Lung microvascular endothelial cell (primary cell): ENCODE results near the gene COQ10B. TPM values are rescaled to one million over a fixed set of nuclear protein-coding genes. Genes with fewer than 3 reads are reported as not detected.
"Not testable (repeated sequence)": the region's sequence is repeated elsewhere in the genome, so short reads cannot be mapped to it uniquely, and the experiment has no call there.

Source experiments
- DNase-seq, 2 donors: peaks; one replicate each; pipeline versions ENCODE4 v3.0.0 to v3.0.0-alpha.2; 2010; ENCODE audit warnings: low read depth in 2 of 2
- total RNA-seq: library from RNA; depleted of rRNA; stranded (reverse); fragments of >200 nt; gene quantifications from 2 replicates; pipeline ENCODE4 v1.2.1, GENCODE V29; 2014

The COQ10B gene
- total RNA-seq, 1 donor from 2014 or later = 30.0 TPM

DNA sequence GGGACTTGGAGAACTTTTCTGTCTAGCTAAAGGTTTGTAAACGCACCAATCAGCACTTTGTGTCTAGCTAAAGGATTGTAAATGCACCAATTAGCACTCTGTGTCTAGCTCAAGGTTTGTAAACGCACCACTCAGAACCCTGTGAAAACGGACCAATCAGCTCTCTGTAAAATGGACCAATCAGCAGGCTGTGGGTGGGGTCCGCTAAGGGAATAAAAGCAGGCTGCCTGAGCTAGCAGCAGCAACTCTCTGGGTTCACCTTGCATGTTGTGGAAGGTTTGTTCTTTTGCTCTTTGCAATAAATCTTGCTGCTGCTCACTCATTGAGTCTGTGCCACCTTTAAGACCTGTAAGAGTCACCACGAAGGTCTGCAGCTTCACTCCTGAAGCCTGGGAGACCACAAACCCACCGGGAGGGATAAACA lies 2.4 kb upstream of the COQ10B start:
- not testable (repeated sequence) for DNase-seq

DNA sequence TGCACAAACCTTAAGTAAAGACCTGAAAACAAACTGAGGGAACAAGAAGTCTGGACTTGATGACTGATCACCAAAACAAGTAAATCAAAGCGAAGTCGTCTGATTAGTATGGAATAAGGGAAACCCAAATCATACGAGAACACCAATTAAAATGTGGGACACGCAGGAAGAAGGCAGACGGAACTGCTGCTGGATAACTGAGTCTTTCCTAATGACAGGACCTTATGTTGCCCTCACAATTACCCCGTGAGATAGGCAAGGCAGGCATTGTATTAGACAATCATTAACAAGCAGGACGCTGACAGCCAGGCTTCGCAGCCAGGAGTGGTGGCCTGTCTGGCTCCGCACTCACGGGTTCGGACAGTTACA lies 614 bp upstream of the COQ10B start:
- no peak for DNase-seq

DNA sequence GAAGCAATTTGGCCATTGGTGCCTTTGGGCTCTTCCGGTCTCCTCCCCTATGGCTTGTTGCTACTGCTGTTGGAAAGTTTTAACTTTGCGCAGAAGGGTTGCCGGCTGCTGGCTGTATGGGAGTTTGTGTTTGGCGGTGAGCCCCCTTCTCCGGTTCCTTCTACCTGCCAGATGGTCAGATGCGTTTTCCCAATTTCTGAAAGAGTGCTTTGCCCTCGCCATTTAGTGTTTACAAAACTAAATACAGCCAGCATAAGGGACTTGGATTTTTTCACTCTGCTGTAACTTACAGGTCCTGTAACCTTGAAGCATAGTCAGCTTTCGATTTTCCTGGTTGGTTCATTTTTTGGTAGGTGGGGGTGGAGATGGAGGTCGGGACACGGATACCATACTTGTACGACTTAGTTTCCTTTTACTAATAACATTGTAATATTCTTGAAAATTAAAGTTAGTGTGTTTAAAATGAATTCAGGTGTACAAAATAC lies 604 bp downstream of the COQ10B start:
- DNase-seq = peak in 1 of 2 donors; percentile 94

DNA sequence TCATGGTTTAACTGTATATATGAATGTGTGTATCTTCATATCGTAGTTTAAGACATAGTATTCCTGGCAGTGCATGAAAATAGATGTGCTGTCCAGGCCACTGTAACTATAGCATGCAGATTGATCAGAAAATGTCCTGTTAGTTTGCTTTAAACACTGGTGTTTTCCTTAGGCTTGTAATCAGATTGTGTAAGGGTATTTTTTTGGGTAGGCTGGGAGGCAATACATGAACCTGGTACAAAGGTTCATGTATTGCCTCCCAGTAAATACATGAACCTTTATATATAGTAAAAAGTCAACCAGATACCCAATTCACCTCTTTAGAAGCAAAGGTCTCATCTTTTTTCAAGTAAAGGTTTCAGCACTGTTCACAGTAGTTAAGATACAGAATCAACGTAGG lies 1.6 kb downstream of the COQ10B start:
- DNase-seq = no peak

DNA sequence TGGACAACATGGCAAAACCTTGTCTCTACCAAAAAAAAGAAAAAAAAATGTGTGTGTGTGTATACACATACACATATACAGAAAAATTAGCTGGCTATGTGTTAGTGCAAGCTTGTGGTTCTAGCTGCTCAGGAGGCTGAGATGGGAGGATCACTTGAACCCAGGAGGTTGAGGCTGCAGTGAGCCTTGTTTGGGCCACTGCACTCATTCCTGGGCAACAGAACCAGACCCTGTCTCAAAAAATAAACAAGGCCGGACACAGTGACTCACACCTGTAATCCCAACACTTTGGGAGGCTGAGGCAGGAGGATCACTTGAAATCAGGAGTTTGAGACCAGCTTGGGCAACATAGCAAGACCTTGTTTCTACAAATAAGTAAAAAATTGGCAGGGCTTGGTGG lies 2.1 kb downstream of the COQ10B start:
- no peak for DNase-seq

DNA sequence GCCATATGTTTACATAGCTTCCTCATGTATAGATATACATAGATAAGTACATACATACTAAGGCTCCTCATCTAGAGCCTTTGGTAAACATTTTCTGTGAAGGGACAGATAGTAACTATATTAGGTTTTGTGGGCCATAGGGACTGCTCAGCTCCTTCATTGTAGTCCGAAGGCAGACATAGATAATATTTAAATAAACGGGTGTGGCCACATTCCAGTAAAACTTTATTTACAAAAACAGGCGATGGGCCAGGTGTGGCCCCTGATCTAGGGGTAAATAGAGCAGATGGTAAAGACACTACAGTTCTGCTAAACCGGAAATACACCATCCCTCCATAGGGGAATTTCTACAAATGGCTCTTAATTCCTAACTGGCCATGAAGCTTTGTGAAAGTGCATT lies 7.3 kb downstream of the COQ10B start:
- no peak for DNase-seq

DNA sequence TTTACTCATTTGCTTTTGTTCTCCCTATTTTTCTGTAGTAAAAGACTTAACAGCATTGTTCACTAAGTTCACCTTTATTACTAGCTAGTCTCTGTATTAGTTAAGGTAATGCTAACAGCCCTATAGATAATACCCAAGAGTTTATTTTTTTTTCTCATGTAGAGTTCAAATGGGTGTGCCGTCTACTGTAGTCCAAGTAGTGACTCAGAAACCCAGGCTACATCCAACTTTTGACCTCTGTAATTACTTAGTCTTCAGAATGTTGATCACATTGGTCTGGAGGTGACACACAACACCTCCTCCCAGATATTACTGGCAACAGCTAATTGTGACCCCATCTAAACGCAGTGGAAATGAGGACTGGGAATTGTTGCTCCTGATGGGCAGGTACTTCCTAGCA lies 7.7 kb downstream of the COQ10B start:
- peak in 1 of 2 donors; percentile 54 for DNase-seq

DNA sequence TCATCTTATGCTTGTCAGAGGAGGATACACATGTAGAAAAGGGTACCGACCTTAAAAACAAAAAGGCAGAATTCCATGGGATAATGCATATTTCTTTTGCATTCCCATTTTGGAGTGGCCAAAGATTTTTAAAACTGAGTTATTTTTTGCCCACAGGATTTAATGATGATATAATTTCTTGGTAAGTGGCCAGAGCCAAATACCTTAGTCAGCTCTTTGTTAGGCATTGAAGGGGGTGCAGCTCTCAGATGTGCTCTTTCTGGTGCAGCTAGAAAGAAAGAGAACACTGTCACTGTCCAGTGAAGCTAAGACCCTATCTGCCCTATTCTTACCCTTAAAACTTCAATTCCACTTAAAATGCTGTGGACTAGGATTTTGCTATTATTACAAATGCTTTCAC lies 10.8 kb downstream of the COQ10B start:
- DNase-seq = peak in 1 of 2 donors; percentile 50

DNA sequence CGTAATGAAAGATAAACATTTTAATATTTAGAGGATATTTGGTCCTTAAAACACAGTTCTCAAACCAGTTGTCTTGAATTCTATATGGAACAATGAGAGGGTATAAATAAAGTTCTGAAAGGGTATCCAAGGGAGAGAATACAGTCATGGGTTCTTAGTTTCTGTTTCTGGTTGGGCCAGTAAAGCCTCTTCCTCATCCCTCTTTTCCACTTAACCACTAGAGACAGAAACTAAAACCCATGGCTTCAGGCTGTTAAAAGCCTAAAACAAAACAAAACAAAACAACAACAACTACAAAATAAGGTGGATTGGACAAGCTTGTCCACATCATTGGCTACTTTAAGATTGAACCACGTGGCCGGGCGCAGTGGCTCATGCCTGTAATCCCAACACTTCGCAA lies 18.8 kb downstream of the COQ10B start:
- DNase-seq = no peak

DNA sequence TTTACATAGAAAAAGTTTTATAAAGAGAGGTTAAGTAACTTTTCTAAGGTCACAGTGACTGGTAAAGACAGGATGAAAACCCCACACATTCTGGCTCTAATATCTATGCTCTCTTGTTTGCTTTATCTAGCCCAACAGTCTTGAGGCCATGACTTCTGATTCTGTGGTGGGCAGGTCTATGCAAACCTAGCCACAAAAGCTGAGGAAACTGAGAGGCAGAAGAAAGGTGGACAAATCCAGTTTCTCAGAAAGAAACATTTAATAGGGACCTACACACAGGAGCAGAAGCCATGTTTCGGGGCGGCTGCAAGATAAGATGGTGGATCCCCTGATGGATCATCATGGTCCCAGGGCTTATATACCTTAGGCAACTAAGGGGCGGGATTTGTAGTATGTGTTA lies 24.4 kb downstream of the COQ10B start:
- DNase-seq = no peak

DNA sequence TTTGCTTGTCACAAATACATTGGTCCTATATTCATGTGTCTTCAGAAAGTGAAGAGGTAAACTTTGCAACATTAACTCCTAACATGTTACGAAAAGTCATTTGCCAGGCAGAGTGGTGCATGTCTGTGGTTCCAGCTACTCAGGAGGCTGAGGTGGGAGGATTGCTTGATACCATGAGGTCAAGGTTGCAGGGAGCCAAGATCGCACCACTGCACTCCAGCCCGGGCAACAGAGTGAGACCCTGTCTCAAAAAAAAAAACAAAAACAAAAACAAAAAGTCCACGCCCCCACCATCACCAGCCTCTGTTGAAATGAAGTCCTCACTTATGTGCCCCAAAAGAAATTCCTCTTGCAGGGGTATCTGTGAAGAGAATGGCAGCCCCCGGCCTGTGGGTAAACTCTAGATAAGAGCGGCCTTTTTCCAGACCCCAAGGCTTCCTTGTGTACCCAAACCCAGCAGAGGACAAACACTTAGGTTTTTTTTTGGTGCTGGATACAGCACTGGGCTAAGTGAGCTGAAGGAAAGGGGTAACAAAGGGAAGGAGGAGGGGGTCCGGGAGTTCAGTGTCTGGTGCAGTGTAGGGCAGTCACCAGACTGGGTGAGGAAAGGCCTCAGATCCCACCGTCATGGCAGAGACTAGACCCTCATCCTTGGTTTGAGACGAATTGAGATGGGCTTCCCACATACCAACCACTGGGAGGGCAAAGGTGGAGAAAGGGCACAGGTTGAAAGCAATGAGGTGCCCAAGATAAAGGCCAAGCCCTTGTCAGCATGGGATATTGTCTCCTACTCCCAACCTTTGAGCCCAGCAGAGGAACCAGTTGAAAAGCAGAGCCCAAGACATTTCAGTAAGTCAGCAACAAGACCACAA lies 27.0 kb downstream of the COQ10B start:
- DNase-seq = no peak

DNA sequence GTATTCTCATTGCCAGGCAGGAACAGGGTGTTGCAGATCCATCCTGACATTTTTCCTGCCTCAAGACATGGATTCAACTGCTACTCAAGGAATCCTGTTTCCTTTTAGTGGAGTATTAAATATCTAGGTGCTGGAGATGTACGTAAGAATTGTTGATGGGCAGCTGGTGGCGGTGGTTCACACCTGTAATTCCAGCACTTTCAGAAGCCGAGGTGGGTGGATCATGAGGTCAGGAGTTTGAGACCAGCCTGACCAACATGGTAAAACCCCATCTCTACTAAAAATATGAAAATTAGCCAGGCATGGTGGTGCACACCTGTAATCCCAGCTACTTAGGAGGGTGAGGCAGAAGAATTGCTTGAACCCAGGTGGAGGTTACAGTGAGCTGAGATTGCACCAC lies 30.9 kb downstream of the COQ10B start:
- not testable (repeated sequence) for DNase-seq

DNA sequence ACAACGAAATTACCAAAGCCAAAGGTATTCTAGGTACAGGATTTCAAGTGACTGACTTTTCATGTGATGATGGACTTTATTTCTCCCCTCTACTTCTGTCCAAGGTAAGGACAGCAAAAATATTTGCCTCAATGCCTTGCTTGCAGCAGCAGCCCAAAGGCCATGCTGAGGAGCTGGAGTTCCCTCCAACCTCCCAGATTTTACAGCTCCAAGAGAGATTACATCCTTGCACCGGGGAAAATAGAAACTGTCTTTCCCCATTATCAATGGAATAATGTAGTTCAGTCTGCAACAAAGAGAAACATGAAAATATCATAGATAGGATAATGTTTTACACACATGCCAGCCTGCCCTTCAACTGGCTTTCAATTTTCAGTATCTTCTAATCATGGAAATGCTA lies 32.8 kb downstream of the COQ10B start:
- no peak for DNase-seq

DNA sequence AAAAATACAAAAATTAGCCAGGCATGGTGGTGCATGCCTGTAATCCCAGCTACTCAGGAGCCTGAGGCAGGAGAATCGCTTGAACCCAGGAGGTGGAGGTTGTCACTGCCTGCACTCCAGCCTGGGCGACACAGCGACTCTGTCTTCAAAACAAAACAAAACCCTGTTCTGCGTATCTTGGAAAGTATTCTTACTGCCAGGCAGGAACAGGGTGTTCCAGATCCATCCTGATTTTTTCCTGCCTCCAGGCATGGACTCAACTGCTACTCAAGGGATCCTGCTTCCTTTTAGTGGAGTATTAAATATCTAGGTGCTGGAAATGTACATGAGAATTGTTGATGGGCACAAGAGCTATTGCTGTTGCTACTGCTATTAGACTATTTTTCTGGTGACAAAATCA lies 34.0 kb downstream of the COQ10B start:
- DNase-seq = no peak

DNA sequence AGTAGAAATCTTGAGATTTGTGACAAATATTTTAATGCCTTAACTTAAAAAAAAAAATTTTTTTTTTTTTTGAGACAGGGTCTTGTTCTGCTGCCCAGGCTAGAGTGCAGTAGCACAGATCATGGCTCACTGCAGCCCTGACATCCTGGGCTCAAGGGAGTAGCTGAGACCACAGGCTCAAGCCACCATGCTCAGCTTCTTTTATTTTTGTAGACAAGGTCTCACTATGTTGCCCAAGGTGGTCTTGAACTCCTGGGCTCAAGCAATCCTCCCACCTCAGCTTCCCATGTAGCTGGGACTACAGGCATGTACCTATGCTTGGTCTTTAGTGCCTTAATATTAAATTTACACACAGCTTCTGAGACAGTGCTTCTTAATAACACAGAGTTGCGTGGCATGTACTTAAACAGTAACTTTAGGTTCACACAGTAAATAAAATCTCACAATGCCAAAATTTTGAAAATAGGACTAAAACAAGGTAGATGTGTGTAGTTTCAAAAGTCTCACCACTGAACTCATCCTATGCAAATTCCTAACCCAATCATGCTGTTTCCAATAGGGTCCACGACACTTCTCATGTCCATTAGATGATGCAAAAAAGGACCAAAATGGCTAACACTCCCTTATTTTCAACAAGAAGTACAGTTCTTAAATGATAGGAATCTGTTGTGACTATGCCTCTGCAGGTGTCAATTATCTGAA lies 42.2 kb downstream of the COQ10B start:
- DNase-seq = no peak

DNA sequence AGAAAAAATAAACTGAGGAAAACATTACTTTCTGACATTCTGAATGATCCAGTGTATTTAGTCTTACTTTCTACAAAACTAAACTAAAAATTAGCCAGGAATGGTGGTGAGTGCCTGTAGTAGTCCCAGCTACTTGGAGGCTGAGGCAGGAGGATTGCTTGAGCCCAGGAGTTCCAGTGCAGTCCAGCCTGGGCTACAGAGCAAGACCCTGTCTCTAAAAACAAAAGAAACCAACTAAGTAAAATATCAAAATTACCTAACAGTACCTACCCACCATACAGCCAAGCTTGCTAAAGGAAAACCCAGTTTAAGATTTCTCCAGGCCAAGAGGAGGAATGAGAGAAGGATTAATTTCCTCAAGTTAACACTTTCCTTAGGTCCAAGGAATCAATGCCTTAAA lies 43.3 kb downstream of the COQ10B start:
- DNase-seq = no peak

DNA sequence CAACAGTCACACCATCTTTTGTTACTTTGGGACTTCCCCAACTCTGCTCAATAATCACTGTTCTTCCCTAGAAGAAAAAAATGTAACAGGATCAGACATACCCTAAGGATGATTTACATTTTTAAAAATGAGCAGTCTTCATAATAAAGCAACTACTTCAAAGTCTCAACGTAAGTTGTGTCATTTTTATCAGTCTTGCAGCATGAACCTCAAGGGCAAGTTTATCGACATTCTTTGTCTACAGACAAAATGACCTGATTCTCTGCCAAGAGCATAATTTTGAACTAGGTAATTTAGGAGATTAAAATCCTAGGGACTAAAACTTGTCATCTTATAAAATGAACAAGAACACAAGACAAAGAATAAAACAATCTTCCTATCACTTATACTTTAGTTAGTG lies 44.0 kb downstream of the COQ10B start:
- DNase-seq = no peak

DNA sequence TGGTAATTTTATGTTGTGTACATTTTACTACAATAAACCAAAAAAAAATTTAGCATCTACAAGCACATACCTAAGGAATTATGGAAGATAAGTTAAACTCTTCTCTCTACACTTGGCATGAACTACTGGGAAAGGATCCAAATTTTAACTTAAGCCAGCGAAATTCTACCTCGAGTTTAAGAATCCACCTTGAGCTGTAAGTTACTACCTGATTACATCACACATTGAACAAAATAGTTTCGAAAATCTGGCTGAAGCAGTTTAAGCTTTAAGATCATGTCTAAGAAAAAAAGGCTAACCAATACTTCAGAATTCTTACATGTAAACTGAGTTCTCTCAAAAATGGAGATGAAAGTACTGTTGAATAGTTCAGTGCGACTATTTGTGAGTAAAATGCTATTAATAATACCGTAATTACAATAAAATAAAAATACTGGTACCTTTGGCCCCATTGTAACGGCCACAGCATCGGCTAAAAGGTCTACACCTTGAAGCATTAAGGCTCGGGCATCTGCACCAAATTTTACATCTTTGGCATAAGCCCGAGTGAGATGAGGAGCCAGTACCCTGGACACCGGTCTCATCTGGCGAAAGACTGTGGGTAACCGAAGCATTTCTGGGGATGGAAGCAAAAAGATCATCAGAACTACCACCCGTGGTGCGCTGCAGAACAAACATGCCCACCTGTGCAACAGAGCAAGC lies 45.0 kb downstream of the COQ10B start:
- DNase-seq = no peak

DNA sequence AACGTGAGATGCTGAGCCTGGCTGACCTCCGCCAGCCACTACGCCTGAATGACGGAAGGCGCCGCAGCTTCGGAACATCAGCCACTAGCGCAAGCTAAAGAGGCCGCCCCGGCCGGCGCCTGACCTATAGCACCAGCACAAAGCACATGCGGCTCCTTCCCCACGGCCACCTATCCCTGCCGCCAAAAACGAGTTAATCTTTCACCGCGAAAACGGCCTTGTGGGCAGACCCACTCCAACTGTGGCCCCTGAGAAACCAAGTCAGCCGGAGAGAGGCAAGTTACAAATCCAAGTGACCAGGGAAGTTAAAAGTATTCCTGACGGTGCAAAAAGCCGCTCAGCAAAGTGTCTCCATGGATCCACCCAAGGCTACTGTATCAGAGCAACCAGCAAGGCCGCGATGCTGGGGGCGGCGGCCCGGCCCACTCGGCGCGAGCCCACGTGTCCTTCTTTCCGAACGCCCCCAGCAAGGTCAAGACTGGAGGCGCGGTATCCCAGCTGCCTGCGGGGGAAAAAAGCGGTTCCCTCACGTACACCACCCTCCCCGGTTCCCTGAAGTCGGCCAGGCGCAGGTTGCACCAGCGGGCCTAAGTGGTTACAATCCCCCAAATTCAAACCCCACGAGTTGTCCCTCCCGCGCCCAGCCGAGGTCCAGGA lies 45.7 kb downstream of the COQ10B start:
- DNase-seq = peak; percentile 64 to 69

DNA sequence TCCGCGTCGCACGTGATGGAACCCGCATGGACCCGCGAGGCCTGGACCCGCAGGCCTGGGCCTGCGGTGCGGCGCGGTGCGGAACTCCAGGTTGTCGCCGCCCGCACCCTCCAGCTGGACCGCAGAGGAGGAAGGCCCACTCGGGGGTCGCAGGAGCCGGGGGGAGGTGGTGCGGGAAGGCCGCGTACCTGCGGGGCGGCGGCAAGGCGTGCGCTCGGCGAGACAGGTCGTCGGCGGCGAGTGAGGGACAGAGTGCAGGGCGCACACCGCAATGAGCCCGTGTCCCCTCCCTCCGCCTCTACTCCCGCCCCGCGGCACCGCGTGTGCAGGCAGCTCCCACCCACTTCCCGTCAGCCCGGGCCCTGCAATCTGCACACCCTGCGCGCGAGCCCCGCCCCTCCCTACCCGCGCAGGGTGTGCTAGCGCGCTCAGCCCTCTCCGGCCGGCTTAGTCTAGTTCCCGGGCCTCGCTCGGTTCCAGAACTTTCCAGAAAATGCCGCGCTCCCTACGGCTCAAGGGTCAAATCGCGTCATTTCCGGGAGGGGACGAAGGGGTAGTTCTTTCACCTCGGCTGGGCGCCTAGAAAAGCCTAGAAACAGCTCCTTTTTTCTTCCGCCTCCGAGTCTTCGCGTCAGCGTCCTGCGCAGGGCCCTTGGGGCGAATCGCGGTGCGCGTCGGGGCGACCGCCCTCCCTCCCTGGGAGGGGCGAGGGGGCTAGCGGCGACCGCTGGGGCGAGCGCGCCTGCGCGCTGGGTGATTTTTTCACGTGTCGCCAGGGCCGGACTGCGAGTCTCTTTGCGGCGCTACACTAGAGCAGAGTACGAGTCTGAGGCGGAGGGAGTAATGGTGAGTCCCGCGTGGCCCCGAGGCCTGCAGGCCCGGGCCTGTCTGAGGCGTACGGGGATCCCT lies 46.5 kb downstream of the COQ10B start, which contains the start of the genes HSPD1 and HSPE1:
Gene HSPD1, minus strand, starts transcription at position 247 of the 909 bp plus-strand sequence. CDS start 992 bp downstream, outside the sequence.
Gene HSPE1, plus strand, starts transcription at position 786 of the 909 bp plus-strand sequence. Its CDS starts 58 bp downstream, at position 844.
- peak; percentile 99 to 100 for DNase-seq
